GM19099 (cell line): Measurements from ENCODE around the gene GNAZ.

ENCODE experiments used
- POLR2A ChIP-seq: IDR thresholded peaks from 3 replicates; pipeline ENCODE4 v1.6.1; 2011; ENCODE audit warnings: low read depth; ENCODE audit not compliant: insufficient read length; ENCODE audit errors: extremely low read depth

The GNAZ gene

DNA sequence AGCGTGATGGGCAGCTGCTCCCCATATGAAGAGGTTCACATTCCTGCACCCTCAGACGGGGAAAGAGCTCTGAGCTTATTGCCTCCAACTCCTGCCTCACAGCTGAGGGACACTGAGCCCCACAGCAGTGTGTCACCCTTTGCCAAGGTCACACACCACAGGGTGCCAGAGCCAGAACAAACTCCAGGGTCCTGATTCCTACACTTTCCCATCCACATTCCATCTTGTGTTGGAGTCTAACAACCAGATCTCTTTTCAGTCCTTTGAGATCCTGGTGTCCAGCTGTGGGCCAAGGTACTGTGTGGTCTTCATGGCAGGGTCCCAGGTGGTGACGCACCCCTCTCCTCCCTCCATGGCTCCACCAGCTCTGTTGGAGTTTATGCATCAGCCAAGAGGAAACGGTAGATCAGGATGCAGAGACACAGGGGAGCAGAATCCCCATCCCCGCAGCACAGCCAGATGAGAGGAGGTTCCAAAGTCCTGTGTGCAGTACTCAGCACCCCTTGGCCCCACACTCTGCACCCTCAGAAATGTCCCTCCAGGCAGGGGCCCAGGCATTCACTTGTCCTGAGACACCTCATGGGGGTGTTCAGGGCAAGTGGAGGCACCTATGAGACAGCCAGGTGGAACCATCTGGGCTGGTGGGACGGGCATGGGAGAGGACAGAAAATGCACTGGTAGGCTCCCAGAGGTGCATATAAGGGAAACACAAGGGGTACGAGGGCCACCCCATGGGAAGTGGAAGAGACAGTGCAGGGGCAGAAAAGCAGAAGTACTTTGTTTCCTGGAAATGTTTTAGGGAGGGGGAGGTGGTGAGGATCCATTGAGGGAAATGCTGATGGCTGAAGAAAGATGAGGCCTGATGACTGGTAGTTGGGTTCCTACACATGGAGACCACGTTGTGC lies 32.6 kb upstream of the GNAZ start:
- no peak for TF ChIP-seq POLR2A

DNA sequence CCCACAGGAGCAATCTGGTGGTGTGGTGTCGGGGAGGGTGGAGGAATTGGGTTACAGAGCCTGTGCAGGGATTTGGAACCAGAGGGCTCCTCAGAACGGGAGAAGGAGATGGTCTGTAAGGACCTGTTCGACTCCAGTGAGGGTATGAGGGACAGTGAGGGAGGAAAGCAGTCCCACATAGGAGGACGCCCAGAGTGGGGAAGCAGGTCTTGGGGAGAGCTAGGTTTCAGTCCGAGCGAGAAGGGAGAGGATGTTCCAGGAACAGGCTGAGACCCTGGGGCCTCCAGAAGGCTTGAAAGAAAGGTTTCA lies 32.0 kb upstream of the GNAZ start:
- TF ChIP-seq POLR2A: no peak

DNA sequence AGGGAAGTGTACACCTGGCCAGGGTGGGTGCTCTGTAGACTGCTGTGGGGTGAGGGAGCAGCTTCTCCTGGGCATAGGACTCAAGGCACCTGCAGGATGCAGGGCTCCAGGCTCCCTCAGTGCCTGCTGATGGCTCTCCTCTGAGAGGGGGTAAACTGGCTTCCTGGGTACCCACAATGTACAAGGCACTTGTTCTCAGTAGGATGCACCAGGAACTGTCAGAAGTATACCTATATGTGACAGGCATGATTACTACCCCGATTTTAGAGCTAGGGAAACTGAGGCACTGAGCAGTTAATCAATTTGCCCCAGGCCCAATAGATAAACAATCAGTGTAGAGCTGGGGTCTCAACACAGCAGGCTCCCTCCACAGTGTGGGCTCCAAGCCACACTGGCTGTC lies 31.4 kb upstream of the GNAZ start:
- TF ChIP-seq POLR2A: no peak

DNA sequence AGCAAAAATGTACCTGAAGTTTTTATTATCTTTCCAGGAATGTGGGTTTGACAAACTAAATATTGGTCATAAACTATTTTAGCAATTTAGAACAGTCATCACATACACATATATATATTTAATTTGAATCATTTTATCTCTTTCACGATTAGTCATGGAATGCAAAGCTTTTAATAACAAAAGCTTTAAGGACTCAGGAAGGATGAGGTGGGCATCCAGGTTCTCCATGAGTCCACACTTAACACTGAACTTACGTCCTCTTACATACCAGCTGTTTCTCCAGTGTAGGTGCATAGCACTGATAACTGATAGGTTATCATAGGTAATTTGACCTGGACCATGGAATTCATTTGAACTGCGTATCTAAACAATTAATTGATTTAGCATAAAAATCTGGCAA lies 28.1 kb upstream of the GNAZ start:
- no peak for TF ChIP-seq POLR2A

DNA sequence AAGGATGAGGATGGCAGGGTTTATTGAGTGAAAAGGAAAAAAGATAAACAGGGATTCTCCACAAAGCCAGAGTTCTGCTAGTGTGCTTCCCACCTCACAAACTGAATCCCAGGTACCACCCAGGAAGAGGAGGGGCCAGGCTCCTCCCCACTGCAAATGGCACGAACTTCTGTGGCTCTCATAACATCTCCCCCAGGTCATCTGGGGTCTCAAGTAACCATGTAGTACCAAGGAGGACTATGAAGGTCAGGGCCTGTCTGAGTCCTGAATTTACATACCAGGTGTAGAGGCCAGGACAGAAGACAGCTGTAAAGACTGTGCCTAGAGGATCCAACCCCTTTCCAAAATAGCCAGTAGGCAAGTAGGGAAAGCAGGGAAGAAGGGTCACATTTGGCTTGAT lies 25.7 kb upstream of the GNAZ start:
- TF ChIP-seq POLR2A: no peak

DNA sequence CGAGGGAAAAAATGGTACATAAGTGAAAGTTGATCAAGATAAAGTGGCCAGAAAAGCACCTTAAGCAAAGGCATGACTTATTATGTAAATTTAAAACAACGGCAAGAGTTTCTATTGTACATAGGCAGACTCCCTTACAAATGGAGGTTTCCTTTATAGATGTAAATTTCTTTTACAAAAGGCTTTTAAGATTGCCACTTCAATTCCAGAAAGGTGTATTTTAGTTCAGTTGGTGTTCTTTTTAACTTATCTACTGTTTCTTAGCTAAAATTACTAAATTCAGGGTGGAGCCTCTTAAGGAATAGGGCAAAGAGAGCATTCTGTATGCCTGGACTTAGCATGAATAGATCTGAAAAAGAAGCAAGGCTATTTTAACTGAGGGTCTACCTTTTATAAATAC lies 24.9 kb upstream of the GNAZ start:
- no peak for TF ChIP-seq POLR2A

DNA sequence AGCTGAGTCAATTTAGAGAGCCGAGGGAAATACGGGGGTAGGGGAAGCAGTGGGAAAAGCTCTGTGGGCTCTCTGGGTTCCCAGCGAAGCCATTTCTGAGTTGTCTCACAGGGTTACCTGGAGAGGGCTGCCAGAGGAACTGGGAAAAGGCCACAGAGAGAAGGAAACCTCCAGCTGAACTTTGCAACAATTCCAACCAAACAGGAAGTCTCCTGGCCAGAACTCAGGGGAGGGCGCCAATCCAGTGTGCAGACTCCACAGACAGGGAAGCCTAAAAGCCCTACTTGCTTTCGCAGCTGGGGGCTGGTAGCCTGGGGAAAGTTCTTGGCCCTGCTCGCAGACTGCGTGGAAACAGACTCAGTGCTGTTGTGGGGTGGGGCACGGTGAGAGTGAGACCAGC lies 23.1 kb upstream of the GNAZ start:
- no peak for TF ChIP-seq POLR2A

DNA sequence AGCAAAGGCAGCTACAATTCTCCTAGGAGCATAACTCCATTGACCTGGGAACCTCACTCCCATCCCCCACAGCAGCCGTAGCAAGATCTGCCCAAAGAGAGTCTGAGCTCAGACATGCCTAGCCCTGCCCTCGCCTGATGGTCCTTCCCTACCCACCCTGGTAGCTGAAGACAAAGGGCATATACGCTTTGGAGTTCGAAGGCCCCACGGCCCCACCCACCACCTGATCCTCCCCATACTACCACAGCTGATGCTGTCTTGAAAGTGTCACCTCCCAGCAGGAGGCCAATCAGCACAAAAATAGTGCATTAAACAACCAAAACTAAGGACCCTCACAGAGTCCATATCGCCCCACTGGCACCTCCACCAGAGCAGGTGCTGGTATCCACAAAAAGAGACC lies 22.6 kb upstream of the GNAZ start:
- no peak for TF ChIP-seq POLR2A

DNA sequence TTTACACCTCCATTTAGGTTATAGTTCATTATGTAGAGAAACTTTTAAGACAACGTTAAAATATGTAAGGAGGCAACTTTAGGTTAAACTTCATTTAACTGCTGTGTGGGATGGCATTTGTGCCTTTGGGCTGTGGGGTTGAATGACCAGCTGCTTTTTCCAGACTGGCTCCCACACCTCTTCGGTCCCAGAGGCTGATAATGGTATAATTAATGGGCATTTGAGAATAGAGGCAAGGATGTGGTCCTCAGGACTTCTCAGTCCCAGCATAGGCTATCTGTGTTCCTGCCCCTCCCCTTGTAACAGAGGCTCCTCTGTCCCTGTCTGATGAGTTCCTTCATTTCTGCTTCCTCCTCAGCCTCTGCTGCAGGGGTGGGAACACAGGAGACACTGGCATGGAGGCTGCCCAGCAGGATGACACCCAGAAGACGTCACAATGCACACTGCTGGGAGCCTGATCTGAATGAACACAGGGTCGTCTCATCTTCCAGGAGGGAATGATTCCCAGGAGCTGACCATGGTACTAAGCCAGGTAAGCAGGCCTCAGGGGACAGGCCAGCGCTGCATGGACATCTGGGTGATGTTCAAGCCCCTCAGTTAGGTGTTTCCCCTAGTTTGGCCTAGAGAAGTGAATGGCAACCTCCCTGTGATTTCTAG lies 17.1 kb upstream of the GNAZ start:
- no peak for TF ChIP-seq POLR2A

DNA sequence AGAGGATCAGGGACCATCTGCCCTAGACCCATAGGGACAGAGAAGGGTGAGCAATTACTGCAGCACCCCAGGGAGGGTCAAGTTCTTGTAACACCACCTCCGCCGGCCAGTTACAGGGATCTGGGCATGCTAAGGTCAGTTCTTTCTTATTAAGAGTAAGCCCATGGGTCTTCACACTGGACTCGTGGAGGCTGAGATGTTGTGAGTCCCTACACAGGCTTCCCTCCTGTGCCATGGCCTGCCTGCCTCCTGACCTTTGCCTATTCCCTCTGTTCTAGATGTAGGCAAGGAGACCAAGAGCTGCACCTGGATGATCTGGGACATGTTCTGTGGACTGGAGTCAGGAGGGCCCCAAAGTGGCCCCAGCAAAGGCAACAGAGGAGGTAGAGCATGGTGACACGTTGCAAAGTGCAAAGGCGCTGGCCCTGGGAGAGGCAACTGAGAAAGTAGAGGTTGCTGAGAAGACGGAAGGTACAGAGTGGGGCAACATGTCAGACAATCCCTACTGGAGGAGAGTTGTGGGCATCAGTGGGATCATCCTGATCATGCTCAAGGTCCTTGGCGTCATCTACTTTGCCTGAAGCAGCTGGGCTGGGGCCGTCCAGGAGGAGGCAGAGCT lies 16.3 kb upstream of the GNAZ start:
- no peak for TF ChIP-seq POLR2A

DNA sequence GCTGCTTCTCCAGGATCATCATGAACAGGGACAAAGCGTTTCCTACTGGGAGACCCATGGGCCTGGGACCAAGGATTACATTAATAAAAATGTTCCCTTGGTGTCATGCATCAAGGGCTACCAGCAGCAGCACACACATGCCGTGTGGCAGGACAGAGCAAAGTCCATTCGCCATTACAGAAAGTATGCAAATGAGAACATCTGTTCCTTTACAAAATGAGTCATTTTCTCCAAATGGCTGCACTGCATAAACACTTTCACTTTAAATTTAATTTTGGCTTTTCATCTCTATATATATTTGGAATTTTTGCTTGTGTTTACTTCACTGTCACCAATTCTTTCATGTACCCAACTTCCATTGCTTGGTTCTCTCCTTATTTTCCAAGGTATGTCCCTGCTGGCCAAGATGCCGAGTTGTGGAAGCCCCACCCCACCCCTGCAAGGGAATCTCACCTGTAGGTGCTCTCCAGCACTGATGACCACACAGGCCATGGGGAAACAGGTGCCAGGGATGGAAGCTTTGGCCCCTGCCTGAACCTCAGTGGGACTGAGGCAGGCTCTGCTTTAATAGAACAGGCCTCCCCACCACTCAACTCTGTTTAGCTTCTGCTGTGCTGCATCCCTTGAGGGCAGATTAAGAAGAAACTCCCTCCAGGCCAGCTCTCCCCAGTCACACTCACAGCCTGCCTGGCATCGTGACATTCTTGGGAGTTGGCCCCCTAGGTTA lies 15.6 kb upstream of the GNAZ start:
- no peak for TF ChIP-seq POLR2A

DNA sequence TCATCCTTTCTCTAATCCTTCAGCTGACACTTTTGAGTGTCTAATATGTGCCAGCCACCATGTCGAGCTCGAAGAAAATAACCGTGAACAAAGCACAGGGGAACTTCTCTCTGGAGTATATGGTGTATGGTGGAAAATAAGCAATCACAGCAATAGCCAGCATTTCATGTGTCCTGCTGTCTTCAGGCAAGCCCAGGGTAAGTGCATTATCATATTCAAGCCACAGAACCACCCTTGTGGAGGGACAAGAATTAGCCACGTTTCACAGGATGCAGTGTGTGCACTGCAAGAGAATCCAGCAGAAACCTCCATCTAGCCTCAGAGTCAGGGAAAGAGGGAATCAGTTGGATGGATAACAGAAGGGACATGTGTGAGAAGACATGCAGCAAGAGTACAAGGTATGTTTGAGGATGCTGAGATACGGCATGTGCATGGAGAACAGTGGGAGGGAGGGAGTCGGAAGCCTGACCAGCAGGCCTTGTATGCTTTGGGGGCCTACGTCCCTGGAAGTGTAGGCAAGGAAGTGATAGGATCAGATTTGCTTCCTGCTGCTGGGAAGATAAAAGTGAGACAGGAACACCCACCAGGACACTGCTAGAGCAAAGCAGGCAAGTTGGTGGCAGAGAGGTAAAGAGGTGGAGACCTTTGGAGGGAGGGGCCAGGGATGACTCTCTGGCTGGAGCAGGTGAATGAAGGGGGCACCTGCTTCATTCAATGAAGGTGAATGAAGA lies 14.7 kb upstream of the GNAZ start:
- TF ChIP-seq POLR2A: no peak

DNA sequence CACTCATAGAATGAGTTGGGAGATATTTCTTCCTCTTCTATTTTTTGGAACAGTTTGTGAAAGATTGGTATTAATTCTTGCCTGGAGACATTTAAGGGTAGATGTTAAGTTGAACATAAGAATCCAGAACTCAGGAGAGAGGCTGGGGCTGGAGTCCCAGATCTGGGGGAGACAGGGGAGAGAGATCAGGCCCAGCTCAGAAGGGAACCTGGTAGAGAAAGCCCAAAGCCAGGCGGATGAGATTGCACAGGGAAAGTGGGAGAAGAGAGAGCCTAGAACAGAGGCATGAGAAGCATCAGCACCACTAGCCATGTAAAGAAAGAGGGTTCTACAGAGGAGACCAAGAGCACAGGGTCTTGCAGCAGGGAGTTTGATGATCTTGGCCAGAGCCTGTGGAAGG lies 13.0 kb upstream of the GNAZ start:
- TF ChIP-seq POLR2A: no peak

DNA sequence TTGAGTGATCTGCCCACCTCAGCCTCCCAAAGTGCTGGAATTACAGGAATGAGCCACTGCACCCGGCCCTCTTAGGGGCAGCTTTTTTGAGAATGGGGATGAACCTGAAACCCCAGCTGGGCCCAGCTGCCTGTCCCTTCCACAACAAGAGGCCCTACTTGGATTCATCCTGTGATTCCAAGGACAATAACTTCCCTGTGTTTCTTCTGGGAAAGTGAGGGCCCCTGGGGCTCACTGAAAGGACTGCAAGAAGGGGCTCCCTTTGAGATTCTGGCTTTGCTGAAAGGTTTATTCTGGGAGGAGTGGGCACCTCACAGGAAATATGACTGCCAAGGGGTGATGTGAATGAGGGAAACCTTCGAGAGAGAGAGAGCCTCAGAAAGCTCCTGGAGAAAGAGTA lies 12.3 kb upstream of the GNAZ start:
- TF ChIP-seq POLR2A: no peak

DNA sequence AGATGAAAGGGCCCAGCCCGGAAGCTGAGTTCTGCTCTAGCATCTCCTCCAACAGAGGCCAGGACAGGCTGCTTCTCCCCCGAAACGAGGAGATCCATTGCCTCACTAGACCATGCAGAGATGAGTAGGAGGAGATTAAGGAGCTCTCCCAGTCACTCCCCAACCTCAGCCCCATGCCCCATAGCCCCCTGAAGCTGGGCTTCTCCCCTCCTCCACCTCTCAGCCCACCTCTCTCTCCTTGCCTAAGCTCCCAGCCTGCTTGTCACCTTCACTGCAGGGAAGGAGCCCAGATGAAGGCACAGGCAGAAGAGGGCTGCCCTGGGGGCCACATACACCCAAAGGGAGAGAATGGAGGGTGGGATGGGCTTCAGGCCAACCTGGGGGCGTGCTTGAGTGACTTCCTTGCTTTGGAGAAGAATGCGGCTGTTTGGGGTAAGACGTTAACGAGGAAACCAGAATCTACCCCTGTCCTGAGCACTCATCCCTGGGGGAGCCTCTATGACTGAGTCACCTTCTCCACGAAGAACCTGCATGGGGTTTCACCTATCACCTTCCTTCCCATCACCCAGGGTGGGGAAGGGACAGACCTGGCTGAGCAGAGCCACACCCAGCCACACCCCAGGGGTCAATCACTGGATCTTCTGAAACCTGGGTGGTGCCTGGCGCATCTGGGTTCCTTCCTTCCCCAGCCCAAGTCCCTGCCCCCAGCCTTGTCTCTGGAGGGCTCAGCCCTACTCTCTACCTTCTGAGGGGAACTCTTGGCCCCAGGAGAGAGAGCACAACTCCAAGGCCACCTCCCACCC lies 11.6 kb upstream of the GNAZ start:
- no peak for TF ChIP-seq POLR2A
